ENCODE results near the gene TRIL.

GRCh38 chr7:28976022-28976421 is 17.9 kb upstream of the TRIL start:
- no peak for TF ChIP-seq CTCF (IDR thresholded peaks at IDR 0.05)
- no peak for TF ChIP-seq POLR2A (IDR thresholded peaks at IDR 0.05)
